HG03103 (cell line): Measurements from ENCODE around the gene JMJD8.
"Not testable (repeated sequence)": the region's sequence is repeated elsewhere in the genome, so short reads cannot be mapped to it uniquely, and the experiment has no call there.

ENCODE experiments used
- ATAC-seq: cut with Tn5 transposase; IDR thresholded peaks from one replicate; pipeline ENCODE4 v1.9.1; 2021; ENCODE audit warnings: low read depth; ENCODE audit not compliant: unreplicated experiment

JMJD8 gene

GRCh38 chr16:693766-694165, 9.6 kb upstream of the JMJD8 start:
- ATAC-seq: no peak

DNA sequence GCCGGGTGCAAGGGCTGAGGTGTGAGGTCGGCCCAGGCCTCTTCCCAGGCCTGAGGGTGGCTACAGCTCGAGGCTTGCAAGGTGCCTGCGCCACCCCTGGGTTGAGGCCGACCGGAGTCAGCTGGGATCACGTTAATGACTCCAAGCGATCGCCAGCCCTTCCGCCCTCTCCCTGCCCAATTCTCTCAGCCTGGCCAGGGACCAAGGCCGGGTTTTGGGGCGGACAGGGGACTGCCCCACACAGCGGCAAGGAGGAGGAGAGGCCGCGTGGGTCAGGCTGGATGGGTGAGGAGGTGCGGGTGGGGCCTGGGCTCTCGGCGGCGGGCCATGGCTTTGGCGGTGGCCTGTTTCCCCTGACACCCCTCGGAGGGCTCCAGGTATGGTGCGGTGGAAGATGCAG, 9.2 kb upstream of the JMJD8 start:
- no peak for ATAC-seq

- no peak for ATAC-seq
These were observed 8.4 kb upstream of the JMJD8 start for GRCh38 chr16:692356-693108.

GRCh38 chr16:691242-691641, 7.1 kb upstream of the JMJD8 start:
- ATAC-seq: not testable (repeated sequence)

- no peak for ATAC-seq
These were observed 5.2 kb upstream of the JMJD8 start for GRCh38 chr16:689175-689897.

- no peak for ATAC-seq
These were observed 3.4 kb upstream of the JMJD8 start for GRCh38 chr16:687499-687898.

DNA sequence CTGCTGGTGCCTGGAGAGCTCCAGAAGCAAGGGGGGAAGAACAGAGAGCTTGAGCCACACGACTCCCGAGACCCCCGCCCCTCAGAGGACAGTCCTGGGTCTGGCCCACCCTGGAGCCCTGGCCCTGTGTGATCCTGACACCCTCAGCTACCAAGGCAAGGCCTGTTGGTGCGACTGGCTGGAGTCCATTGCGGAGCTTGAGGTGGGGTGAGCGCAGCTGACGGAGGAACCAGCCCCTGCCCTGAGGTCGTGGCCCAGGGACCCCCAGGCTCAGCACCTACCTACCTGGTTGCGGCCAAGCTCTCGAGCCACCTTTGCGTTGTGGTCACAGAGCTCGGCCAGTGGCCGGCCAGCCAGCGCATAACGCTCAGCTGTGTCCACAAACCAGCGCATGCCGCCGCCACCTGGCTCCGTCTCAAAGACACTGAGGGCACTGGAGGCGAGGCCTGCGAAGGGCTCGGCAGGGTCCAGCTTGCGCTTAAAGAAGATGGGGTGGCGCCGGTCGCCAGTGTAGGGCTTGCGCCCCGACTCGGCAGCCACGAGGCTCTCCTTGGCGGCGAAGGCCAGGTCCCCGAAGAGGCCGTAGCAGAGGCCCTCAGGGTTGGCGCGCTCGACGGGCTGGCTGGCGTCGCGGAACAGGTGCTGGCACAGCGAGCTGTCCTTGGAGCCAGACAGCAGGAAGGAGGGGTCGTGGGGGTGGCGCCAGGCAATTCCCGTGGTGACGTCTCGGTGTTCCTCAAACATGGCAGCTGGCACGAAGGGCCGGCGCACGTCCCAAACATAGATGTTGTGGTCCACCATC, 2.5 kb upstream of the JMJD8 start:
- ATAC-seq: no peak

- ATAC-seq: no peak
These were observed 1.8 kb upstream of the JMJD8 start for GRCh38 chr16:685967-686366.

GRCh38 chr16:684961-685696, 995 bp upstream of the JMJD8 start:
- ATAC-seq: no peak

- no peak for ATAC-seq
These were observed 601 bp downstream of the JMJD8 start for GRCh38 chr16:683396-684070.

GRCh38 chr16:682493-683395, 1.4 kb downstream of the JMJD8 start:
- ATAC-seq: no peak

DNA sequence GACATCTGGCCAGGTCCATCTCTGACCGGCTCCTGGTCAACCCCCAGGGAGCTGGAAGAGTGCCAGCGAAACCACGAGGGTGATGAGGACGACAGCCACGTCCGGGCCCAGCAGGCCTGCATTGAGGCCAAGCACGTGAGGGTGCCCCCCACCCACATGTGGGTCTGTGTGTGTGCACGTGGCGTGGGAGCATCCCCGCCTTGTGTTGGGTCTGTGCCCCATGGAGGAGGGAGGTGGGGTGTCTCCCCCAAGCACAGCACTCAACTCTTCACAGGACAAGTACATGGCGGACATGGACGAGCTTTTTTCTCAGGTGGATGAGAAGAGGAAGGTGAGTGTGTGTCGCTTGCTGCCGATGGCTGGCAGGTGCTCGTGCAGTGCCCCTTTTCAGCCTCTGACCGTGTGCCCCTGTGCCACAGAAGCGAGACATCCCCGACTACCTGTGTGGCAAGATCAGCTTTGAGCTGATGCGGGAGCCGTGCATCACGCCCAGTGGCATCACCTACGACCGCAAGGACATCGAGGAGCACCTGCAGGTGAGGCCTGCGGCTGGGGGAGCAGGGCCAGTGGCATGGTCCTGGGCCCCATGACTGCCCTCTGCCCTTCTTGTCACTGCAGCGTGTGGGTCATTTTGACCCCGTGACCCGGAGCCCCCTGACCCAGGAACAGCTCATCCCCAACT, 2.2 kb downstream of the JMJD8 start:
- no peak for ATAC-seq

- ATAC-seq: no peak
These were observed 3.0 kb downstream of the JMJD8 start for GRCh38 chr16:680967-681745.

DNA sequence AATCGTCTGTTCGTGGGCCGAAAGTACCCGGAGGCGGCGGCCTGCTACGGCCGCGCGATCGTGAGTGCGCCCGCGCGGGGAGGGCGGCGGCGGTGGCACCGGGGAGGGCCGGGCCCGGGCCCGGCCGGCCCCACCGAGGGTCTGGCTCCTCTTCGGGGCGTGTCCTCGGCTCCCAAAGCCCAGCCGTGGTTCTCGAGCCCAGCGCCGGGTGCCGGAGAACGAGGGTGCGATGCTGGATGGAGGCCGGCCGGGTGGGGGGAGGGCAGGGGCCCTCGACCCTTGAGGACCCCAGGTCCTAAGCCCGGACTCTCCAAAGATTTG, 3.5 kb downstream of the JMJD8 start:
- ATAC-seq: no peak

GRCh38 chr16:679814-680624, 4.1 kb downstream of the JMJD8 start, which contains the start of gene STUB1:
TSS of gene STUB1 (plus strand) at chr16:680410. CDS start at chr16:680526, 116 bp downstream.
- no peak for ATAC-seq

DNA sequence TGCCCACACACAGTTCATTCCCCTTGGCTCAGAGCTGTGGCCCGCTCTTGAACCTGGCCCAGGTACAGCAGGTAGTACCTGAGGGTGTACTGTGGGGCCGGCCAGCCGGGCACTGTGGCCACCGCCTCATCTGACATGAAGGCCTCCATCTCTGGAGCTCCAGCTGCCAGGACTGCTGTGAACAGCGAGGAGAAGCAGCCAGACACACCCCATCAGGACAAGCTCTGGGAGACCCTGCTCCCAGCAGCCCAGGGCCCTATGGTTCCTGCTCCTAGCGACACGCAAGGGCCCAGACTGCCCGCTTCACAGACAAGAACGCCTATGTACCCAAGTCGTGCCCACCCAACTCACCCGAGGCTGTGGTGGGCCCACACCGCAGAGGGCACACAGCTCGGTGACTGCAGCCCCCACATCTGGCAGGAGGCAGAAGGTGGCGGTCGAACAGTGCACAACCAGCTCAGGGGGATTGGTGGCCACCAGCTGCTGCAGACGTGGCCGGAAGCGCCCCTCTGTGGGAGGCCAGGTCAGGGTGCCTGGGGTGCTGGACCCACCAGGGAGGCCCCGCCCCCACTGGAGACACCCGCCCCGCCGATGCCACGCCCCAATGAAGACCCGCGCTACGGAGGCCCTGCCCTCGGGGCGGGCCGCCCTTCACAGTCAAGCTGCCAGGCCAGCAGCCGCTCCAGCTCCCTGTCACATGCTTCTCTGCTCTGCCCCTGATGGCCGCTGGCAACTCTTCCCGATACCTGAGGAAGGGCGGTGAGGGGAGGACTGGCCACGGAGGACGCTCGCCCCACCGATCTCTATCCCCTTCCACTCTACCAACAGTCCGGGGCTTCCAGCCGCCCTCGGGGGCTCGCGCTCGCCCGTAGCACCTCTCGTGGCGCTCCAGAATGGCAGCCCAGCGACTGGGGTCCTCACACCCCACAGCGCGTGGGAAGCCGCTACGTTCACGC, 5.0 kb downstream of the JMJD8 start:
- no peak for ATAC-seq
